ENCODE results near the gene NOPCHAP1. TPM values are rescaled to one million over a fixed set of nuclear protein-coding genes. Genes with fewer than 3 reads are reported as not detected.

NOPCHAP1 gene
- total RNA-seq, 1 donor from 2014 or later = 11.5 TPM

DNA sequence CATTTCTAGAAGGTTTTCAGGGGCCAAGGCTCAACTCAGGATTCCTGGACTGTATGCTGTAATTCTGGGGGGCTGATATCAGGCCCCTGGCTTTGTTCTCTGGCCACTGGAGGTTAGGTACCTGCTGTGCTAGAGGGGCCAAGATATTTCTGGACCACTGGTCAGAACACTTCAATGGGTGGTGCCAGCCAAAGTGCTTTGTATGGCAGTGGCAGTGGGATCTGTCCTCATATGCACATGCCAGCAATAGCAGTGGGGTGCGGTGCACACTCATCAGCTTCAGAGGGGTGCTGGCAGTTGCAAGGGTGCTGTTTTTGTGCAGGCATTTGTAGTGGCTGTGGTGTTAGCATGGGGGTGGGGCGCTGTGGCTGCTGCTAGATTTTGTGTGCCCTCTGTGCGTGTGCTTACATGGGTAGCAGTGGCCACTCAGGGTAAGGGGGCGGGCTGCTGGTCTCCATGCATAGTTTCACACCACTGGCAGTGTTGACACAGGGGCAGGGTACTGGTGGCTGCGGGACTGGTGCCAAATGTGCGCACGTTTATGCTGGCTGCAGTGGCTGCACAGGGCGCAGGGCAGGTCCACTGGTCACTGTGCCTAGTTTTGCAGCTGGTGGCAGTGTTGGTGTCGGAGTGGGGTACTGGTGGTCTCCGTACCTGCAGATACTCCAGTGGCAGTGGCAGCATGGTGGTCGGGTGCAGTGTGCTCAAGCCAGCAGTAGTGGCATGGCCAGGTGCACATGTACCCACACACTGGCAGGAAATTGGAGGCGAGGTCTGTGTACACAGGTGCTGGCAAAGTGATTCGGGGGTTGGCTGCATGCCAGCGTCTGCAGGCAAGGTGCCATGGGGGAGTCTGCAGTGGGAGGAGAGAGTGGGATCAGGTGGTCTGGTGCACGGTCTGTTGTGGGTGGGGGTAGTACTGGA lies 12.6 kb downstream of the NOPCHAP1 start:
- Histone ChIP-seq H3K4me3 (no peak overlapping the region), H3K4me1 (no peaks in the 10 kb centered on the region), H3K36me3 (peaks cover 53% of the 10 kb centered on the region), H3K9me3 (no peaks in the 10 kb centered on the region), H3K27ac (no peak overlapping the region), H3K27me3 (no peaks in the 10 kb centered on the region)
- peak; percentile 71 for DNase-seq
- TF ChIP-seq, protein P1, sequence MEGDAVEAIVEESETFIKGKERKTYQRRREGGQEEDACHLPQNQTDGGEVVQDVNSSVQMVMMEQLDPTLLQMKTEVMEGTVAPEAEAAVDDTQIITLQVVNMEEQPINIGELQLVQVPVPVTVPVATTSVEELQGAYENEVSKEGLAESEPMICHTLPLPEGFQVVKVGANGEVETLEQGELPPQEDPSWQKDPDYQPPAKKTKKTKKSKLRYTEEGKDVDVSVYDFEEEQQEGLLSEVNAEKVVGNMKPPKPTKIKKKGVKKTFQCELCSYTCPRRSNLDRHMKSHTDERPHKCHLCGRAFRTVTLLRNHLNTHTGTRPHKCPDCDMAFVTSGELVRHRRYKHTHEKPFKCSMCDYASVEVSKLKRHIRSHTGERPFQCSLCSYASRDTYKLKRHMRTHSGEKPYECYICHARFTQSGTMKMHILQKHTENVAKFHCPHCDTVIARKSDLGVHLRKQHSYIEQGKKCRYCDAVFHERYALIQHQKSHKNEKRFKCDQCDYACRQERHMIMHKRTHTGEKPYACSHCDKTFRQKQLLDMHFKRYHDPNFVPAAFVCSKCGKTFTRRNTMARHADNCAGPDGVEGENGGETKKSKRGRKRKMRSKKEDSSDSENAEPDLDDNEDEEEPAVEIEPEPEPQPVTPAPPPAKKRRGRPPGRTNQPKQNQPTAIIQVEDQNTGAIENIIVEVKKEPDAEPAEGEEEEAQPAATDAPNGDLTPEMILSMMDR (IDR thresholded peaks at IDR 0.05) = no peak
- ATAC-seq = peak; percentile 61
- intact Hi-C loops (cut with DNase I) = no loop called here

DNA sequence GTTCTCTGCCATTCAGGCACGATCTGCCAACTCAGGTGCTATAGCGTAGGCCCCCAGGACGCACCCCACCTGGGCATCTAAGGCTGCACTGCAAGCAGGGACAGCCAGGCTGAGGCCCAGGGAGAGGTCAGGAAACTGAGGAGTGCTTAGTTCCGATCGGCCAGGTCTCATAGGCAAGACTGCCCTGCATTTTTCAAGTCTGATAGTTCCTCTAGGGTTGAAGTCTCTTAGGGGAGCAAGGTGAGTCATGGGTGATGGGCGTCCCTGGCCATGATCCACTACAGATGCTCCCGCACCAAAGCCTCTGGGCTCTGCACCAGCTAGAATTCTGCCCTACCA lies 13.2 kb downstream of the NOPCHAP1 start:
- intact Hi-C loops (cut with DNase I) = no loop called here

DNA sequence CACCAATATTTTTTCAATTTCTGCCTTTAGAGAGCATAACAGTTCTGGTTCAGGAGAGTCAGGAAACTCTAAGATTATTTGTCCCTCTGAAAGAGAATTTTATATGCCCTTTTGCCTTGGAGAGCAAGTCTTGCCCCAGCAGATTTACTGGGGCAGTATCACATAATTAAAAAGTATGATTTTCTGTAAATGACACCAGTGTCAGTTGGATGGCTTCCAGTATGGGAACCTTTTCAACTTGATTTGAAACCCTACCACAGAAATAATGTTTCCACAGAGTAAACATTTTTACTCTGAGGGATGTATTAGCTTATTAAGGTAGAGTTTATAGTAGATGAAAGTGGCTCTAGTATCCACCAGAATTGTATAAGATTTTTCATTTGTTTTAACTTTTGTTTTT lies 15.4 kb downstream of the NOPCHAP1 start:
- H3K9me3 ChIP-seq = no peaks in the 10 kb centered on the region
- H3K4me3 ChIP-seq = no peak overlapping the region
- no peak overlapping the region for H3K27ac ChIP-seq
- H3K27me3 ChIP-seq = no peaks in the 10 kb centered on the region
- ATAC-seq (no peak), DNase-seq (no peak)
- TF ChIP-seq, protein P1 (IDR thresholded peaks at IDR 0.05) = no peak
- intact Hi-C loops (cut with DNase I) = no loop called here
- H3K36me3 ChIP-seq = peaks cover 30% of the 10 kb centered on the region
- H3K4me1 ChIP-seq = no peaks in the 10 kb centered on the region

More for the DNA sequence above, 13.2 kb downstream of the NOPCHAP1 start:
- Histone ChIP-seq H3K9me3 (no peaks in the 10 kb centered on the region), H3K27ac (no peak overlapping the region), H3K27me3 (no peaks in the 10 kb centered on the region), H3K4me3 (no peak overlapping the region), H3K36me3 (peaks cover 47% of the 10 kb centered on the region), H3K4me1 (no peaks in the 10 kb centered on the region)
- ATAC-seq (no peak), DNase-seq (no peak)
- TF ChIP-seq, protein P1 (IDR thresholded peaks at IDR 0.05) = no peak

DNA sequence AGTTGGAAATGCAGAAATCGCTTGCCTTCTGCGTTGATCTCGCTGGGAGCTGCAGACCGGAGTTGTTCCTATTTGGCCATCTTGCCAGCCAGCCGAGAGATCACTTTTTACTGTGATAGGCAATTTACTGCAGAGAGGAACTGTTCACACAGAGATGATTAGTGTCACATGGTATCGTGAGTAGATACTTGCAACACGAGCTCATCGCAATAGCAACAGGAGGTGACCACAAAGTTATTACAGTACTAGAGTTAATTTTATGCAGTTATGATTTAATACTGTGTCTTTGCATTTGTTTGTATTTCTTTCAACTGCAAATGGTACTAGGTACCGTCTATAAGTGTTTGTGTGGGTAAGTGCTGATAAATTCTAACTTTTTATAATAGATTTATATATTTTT lies 27.8 kb downstream of the NOPCHAP1 start:
- DNase-seq (no peak), ATAC-seq (no peak)
- no peaks in the 10 kb centered on the region for H3K27me3 ChIP-seq
- no peak overlapping the region for H3K27ac ChIP-seq
- intact Hi-C loops (cut with DNase I) = no loop called here
- H3K36me3 ChIP-seq = peaks cover 6% of the 10 kb centered on the region
- TF ChIP-seq, protein P1 (IDR thresholded peaks at IDR 0.05) = no peak
- H3K4me1 ChIP-seq = no peaks in the 10 kb centered on the region
- no peaks in the 10 kb centered on the region for H3K9me3 ChIP-seq
- no peak overlapping the region for H3K4me3 ChIP-seq

DNA sequence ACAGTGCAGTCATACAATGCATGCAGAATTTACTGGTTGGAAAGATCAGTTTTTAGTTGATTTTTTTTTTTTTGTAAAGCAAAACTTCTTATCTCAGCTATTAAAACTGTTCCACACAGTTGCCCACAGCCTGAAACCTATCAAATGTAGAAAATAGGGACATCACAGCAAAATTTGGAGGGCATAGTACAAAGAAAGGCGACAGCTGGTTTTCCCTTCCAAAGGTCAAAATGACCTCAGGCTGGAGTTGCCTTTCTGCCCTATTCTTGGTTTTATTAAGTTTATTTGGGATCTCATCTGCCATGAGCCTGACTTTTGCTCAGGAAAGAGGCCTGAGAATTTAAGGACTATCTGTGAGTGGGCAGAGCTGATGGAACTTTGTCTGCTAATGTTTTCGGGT lies 28.5 kb downstream of the NOPCHAP1 start:
- Histone ChIP-seq H3K9me3 (no peaks in the 10 kb centered on the region), H3K4me1 (no peaks in the 10 kb centered on the region), H3K36me3 (peaks cover 6% of the 10 kb centered on the region), H3K4me3 (no peak overlapping the region), H3K27ac (no peak overlapping the region), H3K27me3 (no peaks in the 10 kb centered on the region)
- no peak for ATAC-seq
- TF ChIP-seq, protein P1 (IDR thresholded peaks at IDR 0.05) = no peak
- DNase-seq = no peak
- intact Hi-C loops (cut with DNase I) = no loop called here

Measured in upper lobe of right lung (tissue), 1 donor.